ENCODE results near the gene SRSF8. TPM values are rescaled to one million over a fixed set of nuclear protein-coding genes. Genes with fewer than 3 reads are reported as not detected.

SRSF8 gene
- polyA plus RNA-seq, 6 donors from 2014 or later = 93.9 to 128 (median 108) TPM

GRCh38 chr11:95076416-95076815, 9.7 kb downstream of the SRSF8 start:
- no peak for DNase-seq
- Mint-ChIP-seq H3K27me3 (no peaks in the 10 kb centered on the region), H3K4me1 (peaks cover 2 to 15% (median 5%) of the 10 kb centered on the region in 3 donors), H3K27ac (peak overlapping the region in 2 of 6 donors; percentile 6 to 58), H3K36me3 (no peaks in the 10 kb centered on the region), H3K9me3 (no peaks in the 10 kb centered on the region), H3K4me3 (no peak overlapping the region)
- ATAC-seq (ENCODE audit: low read depth in 2 of 2) = no peak

- no peak overlapping the region for H3K4me3 Mint-ChIP-seq
- DNase-seq (no peak), ATAC-seq (ENCODE audit: low read depth in 2 of 2) (no peak)
- no peaks in the 10 kb centered on the region for H3K36me3 Mint-ChIP-seq
- no peak overlapping the region for H3K27ac Mint-ChIP-seq
- H3K27me3 Mint-ChIP-seq = no peaks in the 10 kb centered on the region
- no peaks in the 10 kb centered on the region for H3K9me3 Mint-ChIP-seq
- peaks cover 2 to 15% (median 5%) of the 10 kb centered on the region in 3 donors for H3K4me1 Mint-ChIP-seq
These were observed 10.3 kb downstream of the SRSF8 start for GRCh38 chr11:95076981-95077380.

DNA sequence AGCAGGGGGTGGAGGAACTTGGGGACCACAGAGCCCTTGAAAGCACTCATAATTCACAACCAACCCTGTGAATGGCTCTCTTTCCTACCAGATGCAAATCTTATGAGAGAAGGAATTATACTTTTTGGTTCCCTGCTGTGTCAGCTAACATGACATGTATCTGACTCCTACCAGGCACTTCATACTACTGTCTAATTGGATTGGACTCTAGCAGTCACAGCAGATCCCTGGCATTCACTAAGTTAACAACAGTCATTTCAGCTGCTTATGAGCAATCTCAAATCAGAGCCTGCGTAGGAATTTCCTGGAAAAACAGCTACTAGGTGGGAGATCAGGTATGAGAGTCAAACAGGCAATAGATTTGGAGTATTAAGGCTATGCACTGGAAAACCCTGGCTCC, 11.8 kb downstream of the SRSF8 start:
- Mint-ChIP-seq H3K27ac (no peak overlapping the region), H3K36me3 (no peaks in the 10 kb centered on the region), H3K27me3 (peaks cover 0 to 8% (median 0%) of the 10 kb centered on the region in 3 donors), H3K4me3 (no peak overlapping the region), H3K9me3 (no peaks in the 10 kb centered on the region), H3K4me1 (peaks cover 0 to 7% (median 5%) of the 10 kb centered on the region in 3 donors)
- ATAC-seq (ENCODE audit: low read depth in 2 of 2) (no peak), DNase-seq (no peak)

DNA sequence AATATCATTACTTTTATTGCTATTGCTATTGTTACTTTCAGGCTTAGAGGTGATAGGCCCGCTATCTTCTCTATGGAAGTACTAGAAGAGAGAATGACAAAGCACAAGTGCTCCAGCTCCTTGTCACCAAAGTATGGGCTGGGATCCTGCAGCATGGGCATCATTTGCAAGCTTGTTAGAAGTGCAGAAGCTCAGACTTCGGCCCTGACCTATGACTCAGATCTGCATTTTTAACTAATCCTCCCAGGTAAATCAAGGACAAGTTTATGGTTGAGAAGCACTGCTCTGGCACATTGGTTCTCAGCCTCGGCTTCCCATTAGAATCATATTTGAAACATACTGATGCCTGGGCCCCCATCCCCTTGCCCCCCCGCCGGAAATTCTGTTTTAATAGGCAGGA, 14.3 kb downstream of the SRSF8 start:
- Mint-ChIP-seq H3K4me3 (no peak overlapping the region), H3K27me3 (peaks cover 0 to 8% (median 0%) of the 10 kb centered on the region in 3 donors), H3K27ac (no peak overlapping the region), H3K9me3 (no peaks in the 10 kb centered on the region), H3K36me3 (no peaks in the 10 kb centered on the region), H3K4me1 (peaks cover 0 to 7% (median 6%) of the 10 kb centered on the region in 3 donors)
- DNase-seq = no peak
- ATAC-seq (ENCODE audit: low read depth in 2 of 2) = no peak

- Mint-ChIP-seq H3K36me3 (no peaks in the 10 kb centered on the region), H3K27me3 (peaks cover 0 to 8% (median 0%) of the 10 kb centered on the region in 3 donors), H3K27ac (no peak overlapping the region), H3K9me3 (no peaks in the 10 kb centered on the region), H3K4me3 (no peak overlapping the region), H3K4me1 (peaks cover 0 to 8% (median 4%) of the 10 kb centered on the region in 3 donors)
- DNase-seq (no peak), ATAC-seq (ENCODE audit: low read depth in 2 of 2) (no peak)
These were observed 14.7 kb downstream of the SRSF8 start for GRCh38 chr11:95081412-95081811.

DNA sequence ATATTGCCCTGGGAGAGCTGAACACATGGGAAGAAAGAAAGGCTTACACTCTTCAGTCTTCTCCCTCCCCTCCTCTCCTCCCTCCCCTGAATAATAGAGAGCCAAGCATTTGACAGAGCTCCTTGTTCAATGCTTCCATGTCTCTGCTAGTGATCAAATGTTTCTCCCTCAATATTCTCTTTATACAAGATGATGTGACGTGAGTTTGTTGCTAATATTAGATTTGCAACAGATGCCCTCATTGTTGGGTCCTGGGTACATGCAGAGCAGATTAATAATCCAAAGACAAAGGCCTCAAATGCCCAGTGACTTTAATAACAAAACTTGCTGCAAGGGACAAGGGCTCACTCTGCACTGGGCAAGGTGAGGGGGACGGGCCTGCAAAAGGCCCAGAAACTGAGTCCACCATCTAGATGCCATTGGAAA, 15.9 kb downstream of the SRSF8 start:
- Mint-ChIP-seq H3K4me1 (peaks cover 0 to 4% (median 0%) of the 10 kb centered on the region in 3 donors), H3K4me3 (no peak overlapping the region), H3K36me3 (no peaks in the 10 kb centered on the region), H3K27ac (no peak overlapping the region), H3K27me3 (peaks cover 0 to 8% (median 0%) of the 10 kb centered on the region in 3 donors), H3K9me3 (no peaks in the 10 kb centered on the region)
- DNase-seq = no peak
- no peak for ATAC-seq (ENCODE audit: low read depth in 2 of 2)

DNA sequence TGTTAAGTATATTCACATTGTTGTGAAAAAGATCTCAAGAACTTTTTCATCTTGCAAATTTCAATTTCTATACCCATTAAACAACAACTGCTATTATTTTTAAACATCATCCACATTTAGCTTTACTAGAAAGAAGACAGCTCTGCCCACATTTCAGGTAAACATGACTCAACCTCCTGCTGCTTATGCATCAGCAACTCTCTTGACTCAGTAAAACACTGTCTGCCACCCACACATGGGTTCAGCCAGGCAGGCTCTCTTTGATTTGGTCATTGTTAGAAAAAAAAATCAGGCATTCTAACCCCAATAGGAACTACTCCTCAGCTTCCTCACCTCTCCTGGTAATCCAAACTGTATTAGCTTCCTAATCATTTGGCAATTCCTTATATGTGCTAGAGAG, 17.8 kb downstream of the SRSF8 start:
- DNase-seq (no peak), ATAC-seq (ENCODE audit: low read depth in 2 of 2) (no peak)
- Mint-ChIP-seq H3K36me3 (no peaks in the 10 kb centered on the region), H3K9me3 (no peaks in the 10 kb centered on the region), H3K27me3 (peaks cover 0 to 8% (median 0%) of the 10 kb centered on the region in 3 donors), H3K27ac (no peak overlapping the region), H3K4me1 (peaks cover 9 to 15% (median 12%) of the 10 kb centered on the region in 3 donors), H3K4me3 (no peak overlapping the region)

- Mint-ChIP-seq H3K4me3 (peak overlapping the region in 2 of 8 donors; percentile 3 to 22), H3K27me3 (peaks cover 0 to 8% (median 0%) of the 10 kb centered on the region in 3 donors), H3K9me3 (no peaks in the 10 kb centered on the region), H3K27ac (peak overlapping the region in 1 of 6 donors; percentile 30), H3K4me1 (peaks cover 10 to 16% (median 15%) of the 10 kb centered on the region in 3 donors), H3K36me3 (no peaks in the 10 kb centered on the region)
- no peak for ATAC-seq (ENCODE audit: low read depth in 2 of 2)
- no peak for DNase-seq
These were observed 18.5 kb downstream of the SRSF8 start for GRCh38 chr11:95085117-95085816.

GRCh38 chr11:95086151-95086550, 19.4 kb downstream of the SRSF8 start:
- ATAC-seq (ENCODE audit: low read depth in 2 of 2) (no peak), DNase-seq (no peak)
- Mint-ChIP-seq H3K4me3 (peak overlapping the region in 1 of 8 donors; percentile 22), H3K9me3 (no peaks in the 10 kb centered on the region), H3K36me3 (no peaks in the 10 kb centered on the region), H3K27me3 (peaks cover 0 to 8% (median 0%) of the 10 kb centered on the region in 3 donors), H3K27ac (peak overlapping the region in 3 of 6 donors; percentile 40 to 97 (median 48)), H3K4me1 (peaks cover 19 to 24% (median 21%) of the 10 kb centered on the region in 3 donors)

DNA sequence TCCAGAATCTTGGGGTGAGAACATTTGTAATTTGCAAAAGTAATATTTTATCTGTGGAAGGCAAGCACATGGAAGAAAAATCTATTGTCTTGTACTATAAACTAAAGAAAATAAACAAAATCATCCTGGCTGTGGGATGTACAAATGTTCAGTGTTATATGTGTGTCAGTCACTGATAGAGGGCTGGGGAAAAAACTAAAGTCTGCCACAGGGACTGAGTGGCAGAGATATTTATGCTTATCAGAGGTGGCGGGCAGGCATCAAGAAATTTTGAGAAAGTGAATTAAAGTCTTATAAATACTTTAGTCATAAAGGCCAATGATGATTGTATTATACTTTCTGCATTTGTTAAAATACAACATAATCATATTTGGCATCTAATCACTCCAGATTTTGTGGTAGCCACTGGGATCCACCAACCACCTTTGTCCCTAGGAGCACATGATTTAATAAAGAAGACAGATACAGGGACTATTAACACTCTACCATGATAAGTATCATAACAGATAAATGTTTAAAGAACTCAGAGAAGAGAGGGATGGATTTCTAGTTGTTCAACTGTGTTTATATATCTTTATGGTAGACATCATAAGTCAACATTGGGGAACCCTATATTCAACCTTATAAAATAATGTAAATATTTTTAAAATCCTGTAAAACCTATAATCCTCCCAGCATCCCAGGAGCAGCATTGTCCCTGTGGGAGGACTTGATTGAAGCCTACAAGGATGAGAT, 20.3 kb downstream of the SRSF8 start:
- Mint-ChIP-seq H3K36me3 (no peaks in the 10 kb centered on the region), H3K4me3 (peak overlapping the region in 1 of 8 donors; percentile 74), H3K27ac (peak overlapping the region in 1 of 6 donors; percentile 33), H3K27me3 (peaks cover 0 to 8% (median 0%) of the 10 kb centered on the region in 3 donors), H3K9me3 (no peaks in the 10 kb centered on the region), H3K4me1 (peaks cover 28 to 33% (median 30%) of the 10 kb centered on the region in 3 donors)
- DNase-seq (no peak), ATAC-seq (ENCODE audit: low read depth in 2 of 2) (no peak)

- H3K4me1 Mint-ChIP-seq = peaks cover 47 to 53% (median 48%) of the 10 kb centered on the region in 3 donors
- no peak for DNase-seq
- no peaks in the 10 kb centered on the region for H3K36me3 Mint-ChIP-seq
- H3K27ac Mint-ChIP-seq = peak overlapping the region; percentile 91 to 99 (median 97)
- ATAC-seq (ENCODE audit: low read depth in 2 of 2) = peak; percentile 65 to 67
- H3K4me3 Mint-ChIP-seq = peak overlapping the region; percentile 83 to 97 (median 92)
- no peaks in the 10 kb centered on the region for H3K27me3 Mint-ChIP-seq
- no peaks in the 10 kb centered on the region for H3K9me3 Mint-ChIP-seq
These were observed 22.4 kb downstream of the SRSF8 start for GRCh38 chr11:95088946-95089619.

GRCh38 chr11:95089620-95090542, 23.2 kb downstream of the SRSF8 start, which contains the start of gene ENDOD1:
Gene ENDOD1 (plus strand): TSS chr11:95089846. CDS start chr11:95089928, 82 bp downstream.
- Mint-ChIP-seq H3K9me3 (no peaks in the 10 kb centered on the region), H3K36me3 (no peaks in the 10 kb centered on the region), H3K27ac (peak within 1 kb of the TSS; percentile 91 to 99 (median 97)), H3K4me3 (peak within 1 kb of the TSS; percentile 83 to 97 (median 94)), H3K27me3 (no peaks in the 10 kb centered on the region), H3K4me1 (peaks cover 50 to 56% (median 56%) of the 10 kb centered on the region in 3 donors)
- peak; percentile 89 for DNase-seq
- peak; percentile 90 to 92 for ATAC-seq (ENCODE audit: low read depth in 2 of 2)

Data from naive B cell (primary cell).